Activated T-cell treated with anti-CD3 and anti-CD28 coated beads, Interleukin-2, amount 50 U/mL, for 48 hours (primary cell): ENCODE results near the gene RUNDC3A.
"Not testable (repeated sequence)": the region's sequence is repeated elsewhere in the genome, so short reads cannot be mapped to it uniquely, and the experiment has no call there.

Experiments
- DNase-seq, 2 experiments: peaks; one replicate each; pipeline ENCODE4 v3.0.0-alpha.2; 2020

The RUNDC3A gene

DNA sequence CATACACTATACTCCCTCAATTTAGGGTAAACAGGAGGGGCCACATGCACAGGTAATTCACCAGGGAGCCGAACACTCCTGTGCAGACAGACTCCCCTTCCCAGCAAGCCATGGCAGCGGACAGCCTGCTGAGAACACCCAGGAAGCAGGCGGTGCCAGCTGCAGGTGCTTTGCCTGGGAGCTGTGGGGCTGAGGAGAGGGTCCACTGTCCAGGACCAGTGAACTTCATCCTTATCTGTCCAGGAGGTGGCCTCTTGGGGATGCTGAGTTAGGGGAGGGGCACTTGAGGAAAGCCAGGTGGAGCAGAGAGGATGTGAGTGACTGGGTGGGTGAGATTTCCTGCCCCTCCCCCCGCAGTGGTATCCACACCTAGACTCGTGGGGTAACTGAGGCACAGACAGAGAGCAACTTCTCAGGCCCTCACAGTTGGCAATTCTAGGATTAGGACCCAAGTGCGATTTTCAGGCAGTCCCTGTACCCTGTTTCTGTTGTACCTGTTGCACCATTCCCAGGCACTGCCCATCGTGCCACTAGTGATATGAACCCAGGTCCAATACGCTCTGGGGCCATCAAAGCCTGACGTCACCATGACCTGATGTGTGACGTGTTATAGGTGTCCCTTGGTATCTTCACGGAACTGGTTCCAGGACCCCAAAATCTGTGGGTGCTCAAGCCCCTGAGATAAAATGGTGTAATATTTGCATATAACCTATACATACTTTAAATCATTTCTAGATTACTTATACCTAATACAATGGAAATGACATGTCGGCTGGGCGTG lies 37.9 kb downstream of the RUNDC3A start:
- no peak for DNase-seq

DNA sequence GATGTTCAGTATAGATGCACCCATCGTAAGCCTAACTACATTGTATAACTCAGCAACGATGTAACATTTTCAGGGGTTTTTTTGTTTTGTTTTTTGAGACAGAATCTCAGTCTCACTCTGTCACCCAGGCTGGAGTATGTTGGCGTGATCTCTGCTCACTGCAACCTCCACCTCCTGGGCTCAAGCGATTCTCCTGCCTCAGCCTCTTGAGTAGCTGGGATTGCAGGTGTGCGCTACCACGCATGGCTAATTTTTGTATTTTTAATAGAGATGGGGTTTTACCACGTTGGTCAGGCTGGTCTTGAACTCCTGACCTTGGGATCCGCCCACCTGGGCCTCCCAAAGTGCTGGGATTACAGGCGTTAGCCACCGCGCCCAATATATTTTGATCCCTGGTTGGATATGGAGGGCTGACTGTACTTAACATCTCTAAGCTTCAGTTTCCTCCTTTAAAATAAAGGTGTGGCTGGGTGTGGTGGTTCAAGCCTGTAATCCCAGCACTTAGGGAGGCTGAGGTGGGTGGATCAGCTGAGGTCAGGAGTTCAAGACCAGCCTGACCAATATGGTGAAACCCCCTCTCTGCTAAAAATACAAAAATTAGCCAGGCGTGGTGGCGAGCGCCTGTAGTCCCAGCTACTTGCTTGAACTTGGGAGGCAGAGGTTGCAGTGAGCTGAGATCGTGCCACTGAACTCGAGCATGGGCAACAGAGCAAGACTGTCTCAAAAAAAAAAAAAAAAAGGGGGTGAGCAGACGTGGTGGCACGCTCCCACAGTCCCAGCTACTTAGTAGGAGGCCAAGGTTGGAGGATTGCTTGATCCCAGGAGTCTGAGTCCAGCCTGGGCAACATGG lies 39.0 kb downstream of the RUNDC3A start:
- DNase-seq: not testable (repeated sequence)

DNA sequence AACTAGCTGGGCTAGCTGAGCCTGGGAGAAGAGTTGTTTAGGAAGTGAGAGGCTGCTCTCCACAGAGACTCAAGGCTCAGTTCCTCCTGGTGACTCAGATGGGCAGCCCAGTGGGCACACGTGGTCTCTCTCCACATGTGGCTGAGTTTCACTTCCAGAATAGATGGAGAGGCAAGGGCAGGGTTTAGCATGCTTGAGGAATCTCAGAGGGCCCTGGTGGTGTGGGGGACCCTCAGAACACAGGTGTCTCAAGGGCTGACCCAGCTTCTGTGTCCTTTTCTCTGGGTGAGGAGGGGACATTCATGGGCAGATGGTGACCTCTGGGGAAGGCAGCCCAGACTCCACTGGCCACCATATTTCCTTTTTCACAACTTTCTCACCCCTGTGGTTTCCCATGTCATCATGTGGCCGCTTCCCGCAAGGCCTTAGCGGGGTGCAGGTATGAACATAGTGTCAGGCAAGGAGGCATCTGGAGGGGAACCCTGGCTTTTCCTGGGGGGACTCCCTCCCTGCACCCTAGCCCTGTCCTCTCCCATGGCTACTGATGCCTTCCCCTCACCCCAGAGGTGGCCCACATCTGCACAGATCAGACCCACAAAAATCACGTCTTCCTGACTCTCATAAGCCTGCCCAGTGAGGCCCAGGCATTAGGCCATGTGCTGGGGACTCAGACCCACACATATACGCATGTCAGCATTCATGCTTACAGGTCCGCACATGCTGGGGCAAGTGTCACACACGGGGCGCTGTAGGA lies 40.0 kb downstream of the RUNDC3A start:
- DNase-seq: no peak

DNA sequence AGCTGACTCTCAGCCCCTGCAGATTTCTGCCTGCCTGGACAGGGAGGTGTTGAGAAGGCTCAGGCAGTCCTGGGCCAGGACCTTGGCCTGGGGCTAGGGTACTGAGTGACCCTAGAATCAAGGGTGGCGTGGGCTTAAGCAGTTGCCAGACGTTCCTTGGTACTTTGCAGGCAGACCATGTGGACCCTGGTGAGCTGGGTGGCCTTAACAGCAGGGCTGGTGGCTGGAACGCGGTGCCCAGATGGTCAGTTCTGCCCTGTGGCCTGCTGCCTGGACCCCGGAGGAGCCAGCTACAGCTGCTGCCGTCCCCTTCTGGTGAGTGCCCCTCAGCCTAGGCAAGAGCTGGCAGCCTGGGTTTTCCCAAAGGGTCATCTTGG lies 40.6 kb downstream of the RUNDC3A start:
- no peak for DNase-seq

DNA sequence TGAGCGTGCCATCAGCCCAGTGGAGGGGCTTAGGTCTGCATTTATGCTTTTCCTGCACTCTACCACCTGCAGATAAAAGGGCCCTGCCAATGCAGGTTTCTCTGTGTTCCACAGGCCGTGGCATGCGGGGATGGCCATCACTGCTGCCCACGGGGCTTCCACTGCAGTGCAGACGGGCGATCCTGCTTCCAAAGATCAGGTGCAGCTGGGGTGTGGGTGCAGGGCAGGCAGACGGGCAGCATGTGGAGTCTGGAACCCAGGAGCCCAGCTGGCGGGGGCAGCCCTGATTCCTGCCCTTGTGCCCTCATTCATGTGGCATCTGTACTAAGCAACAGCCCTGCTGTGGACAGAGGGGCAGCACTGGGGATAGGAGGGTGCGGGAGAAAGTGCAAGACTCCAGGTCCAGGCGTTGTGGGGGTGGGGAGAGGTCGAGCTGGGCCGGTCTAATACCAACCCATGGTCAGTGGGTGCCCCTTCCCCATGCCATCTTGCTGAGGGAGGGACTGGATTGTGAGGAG lies 41.2 kb downstream of the RUNDC3A start:
- no peak for DNase-seq

DNA sequence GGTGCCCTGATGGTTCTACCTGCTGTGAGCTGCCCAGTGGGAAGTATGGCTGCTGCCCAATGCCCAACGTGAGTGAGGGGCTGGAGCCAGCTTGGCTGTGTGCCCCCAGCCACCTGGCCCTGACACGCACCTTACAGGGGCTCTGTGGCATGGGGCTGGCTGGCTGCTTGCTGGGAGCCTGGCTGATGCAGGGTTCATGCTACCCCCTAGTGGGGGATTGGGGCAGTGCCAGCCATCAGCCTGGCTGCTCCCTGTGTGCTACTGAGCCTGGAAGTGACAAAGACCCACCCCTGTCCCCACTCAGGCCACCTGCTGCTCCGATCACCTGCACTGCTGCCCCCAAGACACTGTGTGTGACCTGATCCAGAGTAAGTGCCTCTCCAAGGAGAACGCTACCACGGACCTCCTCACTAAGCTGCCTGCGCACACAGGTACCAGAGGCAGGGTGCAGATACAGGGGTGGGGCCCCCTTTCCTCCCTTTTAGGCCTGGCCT lies 42.4 kb downstream of the RUNDC3A start:
- peak; percentile 80 to 86 for DNase-seq

DNA sequence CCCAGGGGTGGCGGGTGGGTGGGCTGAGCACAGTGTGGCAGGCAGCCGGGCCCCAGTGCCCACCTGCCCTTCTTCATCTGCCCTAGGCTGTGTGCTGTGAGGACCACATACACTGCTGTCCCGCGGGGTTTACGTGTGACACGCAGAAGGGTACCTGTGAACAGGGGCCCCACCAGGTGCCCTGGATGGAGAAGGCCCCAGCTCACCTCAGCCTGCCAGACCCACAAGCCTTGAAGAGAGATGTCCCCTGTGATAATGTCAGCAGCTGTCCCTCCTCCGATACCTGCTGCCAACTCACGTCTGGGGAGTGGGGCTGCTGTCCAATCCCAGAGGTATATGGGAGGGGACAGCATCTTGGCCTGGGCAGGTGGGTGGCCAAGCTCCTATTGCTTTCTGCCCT lies 43.1 kb downstream of the RUNDC3A start:
- DNase-seq: no peak

DNA sequence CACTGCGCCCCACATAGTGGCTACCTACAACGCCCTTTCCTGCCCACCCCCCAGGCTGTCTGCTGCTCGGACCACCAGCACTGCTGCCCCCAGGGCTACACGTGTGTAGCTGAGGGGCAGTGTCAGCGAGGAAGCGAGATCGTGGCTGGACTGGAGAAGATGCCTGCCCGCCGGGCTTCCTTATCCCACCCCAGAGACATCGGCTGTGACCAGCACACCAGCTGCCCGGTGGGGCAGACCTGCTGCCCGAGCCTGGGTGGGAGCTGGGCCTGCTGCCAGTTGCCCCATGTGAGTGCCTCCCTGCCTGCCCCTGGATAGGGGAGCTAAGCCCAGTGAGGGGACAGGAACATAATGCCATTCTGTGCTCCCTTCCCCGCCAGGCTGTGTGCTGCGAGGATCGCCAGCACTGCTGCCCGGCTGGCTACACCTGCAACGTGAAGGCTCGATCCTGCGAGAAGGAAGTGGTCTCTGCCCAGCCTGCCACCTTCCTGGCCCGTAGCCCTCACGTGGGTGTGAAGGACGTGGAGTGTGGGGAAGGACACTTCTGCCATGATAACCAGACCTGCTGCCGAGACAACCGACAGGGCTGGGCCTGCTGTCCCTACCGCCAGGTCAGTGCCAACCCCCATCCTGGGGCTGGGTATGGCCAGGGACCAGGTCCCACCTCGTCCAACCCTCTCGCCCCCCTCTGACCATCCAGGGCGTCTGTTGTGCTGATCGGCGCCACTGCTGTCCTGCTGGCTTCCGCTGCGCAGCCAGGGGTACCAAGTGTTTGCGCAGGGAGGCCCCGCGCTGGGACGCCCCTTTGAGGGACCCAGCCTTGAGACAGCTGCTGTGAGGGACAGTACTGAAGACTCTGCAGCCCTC lies 43.8 kb downstream of the RUNDC3A start:
- no peak for DNase-seq

DNA sequence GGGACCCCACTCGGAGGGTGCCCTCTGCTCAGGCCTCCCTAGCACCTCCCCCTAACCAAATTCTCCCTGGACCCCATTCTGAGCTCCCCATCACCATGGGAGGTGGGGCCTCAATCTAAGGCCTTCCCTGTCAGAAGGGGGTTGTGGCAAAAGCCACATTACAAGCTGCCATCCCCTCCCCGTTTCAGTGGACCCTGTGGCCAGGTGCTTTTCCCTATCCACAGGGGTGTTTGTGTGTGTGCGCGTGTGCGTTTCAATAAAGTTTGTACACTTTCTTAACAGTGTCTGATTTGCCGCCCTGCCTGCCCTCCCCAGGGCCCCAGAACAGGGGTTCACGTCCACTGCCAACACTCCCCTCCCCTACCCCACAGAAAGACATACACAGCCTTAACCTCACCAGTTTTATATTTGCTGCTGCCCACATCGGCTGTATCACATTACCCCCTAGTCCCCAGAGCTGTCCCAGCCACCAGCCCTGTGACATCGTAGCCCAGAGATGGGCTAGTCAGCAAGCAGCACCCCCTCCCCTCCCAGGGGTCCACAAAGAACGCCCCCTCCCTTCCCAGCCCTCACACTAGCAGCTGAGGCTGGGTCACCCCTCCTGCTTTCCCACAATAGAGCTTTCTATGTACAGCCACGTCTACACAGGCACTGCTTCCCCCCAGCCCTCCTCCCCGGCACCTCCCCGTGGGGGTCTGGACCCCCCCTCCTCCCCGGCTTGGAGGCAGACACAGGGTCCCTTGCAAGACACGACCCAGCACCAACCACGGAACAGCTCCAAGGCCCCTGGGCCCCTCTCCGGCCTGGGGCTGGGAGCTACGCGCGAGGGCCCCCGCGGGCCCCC lies 44.6 kb downstream of the RUNDC3A start:
- DNase-seq: no peak

DNA sequence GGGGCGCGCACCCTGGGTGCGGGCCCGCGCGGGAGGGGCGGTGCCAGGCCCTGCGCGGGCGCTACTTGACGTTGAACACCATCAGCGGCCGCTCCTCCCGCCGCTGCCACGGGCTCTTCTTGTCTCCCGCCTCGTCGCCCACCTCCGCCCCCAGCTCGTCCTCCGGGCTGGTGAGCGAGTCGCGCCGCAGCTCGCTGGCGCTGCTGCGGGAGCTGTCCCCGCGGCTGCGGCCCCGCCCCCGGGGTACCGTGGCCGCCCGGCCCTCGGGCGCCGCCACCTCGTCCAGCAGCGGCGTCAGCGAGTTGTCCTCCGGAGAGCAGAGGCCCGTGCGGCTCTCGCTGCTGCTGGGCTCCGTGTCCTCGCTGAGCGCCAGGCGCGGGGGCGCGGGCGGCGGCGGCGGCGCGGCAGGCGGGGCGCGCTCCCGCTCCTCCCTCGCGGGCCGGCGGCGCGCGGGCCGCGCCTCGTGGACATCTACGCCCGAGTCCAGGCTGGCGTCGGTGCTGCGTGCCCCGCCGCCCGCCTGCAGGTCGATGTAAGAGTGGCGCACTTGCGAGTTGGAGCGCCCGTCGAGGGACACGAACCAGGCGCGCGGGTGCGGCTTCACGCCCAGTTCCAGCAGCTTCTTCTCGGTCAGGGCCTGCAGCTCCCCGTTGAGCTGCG lies 45.4 kb downstream of the RUNDC3A start:
- peak in 1 of 2 experiments; percentile 43 for DNase-seq

DNA sequence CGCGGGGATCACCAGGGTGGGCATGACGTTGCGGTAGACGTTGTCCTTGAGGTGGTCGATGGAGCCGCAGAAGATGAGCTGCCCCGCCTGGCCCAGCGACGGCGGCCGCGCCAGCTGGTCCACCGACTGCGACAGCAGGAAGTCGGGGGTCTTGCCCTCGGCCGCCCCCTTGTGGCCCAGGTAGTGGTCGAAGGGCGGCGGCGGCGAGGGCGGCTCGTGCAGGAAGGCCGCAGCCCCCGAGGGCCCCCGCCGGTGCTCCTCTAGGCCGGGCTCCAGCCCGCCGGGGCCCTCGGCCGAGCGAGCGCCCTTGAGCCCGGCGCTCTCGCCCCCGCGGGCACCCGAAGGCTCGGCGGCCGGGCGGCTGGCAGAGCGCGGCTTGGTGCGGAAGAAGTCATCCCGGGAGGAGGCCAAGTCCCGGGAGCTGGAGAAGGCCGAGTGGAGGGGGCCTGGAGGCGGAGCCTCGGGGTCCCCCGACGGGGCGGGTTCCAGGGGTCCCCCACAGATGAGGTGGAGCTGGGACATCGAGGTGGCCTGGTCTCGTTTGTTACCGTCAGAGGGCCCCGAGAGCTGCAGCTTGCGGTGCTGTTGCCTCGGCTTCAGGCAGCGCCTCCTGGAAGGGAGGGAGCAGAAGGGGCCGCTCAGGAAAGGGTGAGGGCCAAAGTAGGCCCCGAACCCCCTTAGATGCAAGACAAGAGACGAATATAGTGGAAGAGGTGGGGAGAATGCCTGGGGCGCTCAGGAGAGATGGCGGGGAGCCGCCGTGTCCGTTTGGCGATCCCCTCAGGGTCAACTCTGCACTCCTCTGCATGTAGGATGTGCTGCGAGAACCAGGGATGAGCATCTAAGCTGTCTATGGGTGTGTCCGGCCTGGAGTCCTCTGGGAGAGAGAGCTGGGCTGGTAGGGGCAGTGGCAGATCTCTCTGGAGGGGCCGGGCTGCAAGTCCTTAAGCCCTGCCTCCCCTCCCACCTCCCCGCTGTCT lies 46.5 kb downstream of the RUNDC3A start:
- DNase-seq: peak; percentile 68 to 75

DNA sequence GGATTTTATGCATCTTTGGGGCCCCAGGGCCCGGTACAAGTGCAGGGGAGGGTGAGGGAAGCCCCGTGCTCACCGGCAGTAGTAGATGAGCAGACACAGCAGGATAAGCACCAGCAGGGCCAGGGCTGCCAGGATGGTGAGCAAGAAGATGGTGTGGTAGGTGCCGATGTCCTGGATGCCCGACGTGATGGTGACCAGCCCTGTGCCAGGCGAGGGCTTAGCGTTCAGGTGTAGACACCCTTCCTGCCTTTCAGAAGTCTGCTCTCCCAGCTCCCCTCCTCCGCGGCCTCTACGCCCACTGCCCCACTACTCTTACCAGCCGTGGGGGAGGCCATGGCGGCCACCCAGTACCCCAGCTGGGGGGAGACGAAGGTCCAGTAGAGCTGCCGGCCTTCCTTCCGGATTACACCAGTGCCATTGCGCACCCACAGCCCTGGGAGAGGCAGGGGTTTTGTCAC lies 47.3 kb downstream of the RUNDC3A start:
- no peak for DNase-seq

DNA sequence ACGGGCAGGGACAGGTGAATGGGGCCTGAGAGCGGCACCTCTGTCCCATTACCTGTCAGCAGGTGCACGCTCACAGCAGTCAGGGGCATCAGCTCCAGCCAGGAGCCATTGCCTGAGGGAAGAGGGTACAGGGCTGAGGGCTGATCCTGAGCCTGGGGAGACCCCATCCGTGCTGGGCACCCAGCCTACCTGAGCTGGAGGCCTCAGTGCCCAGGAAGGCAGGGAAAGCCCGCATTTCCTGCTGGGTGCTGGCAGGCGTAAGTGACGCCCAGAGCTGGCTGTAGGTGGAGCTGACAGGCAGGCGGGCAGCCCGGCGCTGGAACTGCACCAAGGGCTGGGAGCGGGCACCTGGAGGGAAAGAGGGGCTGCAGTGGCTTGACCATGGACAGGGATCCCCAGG lies 47.8 kb downstream of the RUNDC3A start:
- DNase-seq: no peak

DNA sequence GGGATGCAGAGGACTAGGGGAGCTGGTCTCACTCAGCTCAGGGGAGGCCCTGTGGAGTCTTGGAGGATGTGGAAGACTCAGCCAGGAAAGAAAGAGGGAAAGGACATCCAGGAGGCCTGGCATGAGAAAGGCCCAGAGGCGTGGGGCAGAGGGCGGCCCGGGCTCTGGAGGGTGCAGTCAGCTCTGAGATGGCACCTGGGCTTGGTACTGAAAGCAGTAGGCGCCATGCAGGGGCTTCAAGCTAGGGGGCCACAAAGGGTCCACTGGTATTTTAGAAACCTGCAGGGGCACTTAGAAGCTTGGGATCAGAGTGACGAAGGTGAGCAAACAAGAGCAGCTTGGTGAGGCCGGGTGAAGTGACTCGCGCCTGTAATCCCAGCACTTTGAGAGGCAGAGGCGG lies 49.7 kb downstream of the RUNDC3A start:
- DNase-seq: no peak

DNA sequence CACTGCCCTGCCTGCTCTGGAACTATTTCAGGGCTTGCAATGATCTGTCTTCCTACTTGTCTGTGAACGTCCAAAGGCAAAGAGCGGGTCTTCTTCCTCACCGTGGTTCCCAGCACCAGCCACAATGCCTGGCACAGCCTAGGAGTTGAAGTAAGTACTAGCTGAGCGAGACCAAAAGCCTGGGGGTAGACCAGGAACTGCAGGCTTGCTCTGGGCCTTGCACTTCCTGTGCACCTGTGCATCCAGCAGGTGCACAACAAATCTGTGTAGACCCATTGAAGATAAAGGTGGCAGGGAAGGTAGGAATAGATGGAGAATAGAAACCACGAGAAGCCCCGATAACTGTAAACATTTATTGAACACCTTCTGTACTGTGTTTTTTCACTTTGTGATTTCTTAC lies 50.6 kb downstream of the RUNDC3A start:
- no peak for DNase-seq

DNA sequence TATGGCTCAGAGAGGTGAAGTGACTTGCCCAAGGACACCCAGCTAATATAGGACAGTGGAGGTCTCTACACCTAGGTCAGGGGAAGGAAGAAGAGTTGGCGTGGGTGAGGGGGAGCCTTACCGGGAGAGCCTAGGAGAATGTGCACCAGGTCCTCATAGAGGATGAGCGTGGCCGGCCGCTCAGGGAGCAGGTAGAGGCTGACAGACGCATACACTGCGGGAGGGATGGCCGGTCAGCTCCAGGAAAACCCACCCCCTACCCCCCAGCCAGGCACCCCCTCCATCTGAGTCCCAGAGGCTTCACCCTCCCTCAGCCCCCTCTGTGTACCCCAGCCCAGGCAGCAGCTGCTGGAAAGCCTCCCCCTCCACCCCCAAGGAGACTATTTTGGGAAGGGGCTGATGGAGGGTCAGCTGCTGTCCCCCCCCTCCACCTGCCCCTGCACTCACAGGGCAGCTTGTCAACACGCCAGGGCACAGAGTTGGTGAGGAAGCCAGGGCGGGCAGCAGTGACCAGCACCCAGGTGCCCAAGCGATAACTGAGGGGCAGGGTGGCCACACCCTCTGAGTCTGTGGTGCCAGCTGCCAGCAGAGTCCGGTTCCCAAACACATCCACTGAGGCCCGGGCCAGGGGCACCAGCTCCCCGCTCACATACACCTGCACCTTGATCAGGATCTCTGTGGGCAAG lies 51.2 kb downstream of the RUNDC3A start:
- DNase-seq: no peak

DNA sequence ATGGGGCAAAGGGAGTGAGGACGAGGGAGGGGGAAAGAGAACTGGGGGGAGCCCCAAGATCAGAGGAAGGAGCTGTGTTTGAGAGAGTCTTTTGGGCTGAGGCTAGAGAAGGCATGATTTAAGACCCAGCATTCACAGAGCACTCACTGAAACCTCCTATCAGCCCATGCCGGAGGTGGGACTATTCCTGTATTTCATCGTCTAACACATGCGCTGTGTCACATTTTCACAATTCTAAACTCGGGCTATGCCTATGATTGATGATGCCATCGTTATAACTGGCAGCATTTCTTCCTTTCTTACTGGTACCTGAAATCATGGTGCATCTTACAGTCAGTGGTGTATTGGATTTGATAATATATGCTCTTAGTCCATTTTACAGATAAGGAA lies 51.7 kb downstream of the RUNDC3A start:
- DNase-seq: no peak

DNA sequence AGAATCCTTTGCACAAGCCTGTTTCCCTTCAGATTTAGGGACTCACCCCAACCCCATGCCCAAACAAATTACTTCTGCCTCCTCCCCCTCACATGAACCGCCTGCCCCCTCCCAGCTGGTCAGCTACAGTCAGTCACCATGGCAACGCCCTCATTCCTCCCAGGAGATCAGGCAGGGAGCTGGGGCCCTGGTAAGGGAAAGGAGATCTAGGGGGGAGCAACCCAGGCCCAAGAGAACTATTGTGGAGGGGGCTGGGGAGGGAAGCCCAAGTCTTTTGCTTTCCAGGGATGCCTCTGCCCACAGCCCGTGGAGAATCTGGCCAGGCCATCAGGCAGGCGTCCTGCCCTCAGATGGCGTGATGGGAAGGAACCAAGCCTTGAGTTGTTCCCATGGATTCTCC lies 52.4 kb downstream of the RUNDC3A start:
- no peak for DNase-seq
